ENCODE measurements around the gene ARFGAP2. TPM values are rescaled to one million over a fixed set of nuclear protein-coding genes. Genes with fewer than 3 reads are reported as not detected.
"Not testable (repeated sequence)": the region's sequence is repeated elsewhere in the genome, so short reads cannot be mapped to it uniquely, and the experiment has no call there.

ARFGAP2 gene
- polyA plus RNA-seq, 1 of the 3 experiments (the other 2 are of a cell fraction), result 52.5 TPM

- Histone ChIP-seq H3K9me3 (no peaks in the 10 kb centered on the region), H3K4me2 (no peak overlapping the region), H2AFZ (ENCODE audit: low read depth) (no peak overlapping the region), H4K20me1 (ENCODE audit: insufficient read depth) (no peaks in the 10 kb centered on the region), H3K4me3 (ENCODE audit: low read depth in 2 of 2, low read length in 1 of 2) (no peak overlapping the region), H3K4me1 (ENCODE audit: control insufficient read depth in 1 of 2, insufficient read depth in 2 of 2, low read depth in 1 of 2, low read length in 1 of 2) (peaks cover 0 to 4% of the 10 kb centered on the region in 2 experiments; a peak in 2 of 4 replicates), H3K79me2 (ENCODE audit: insufficient read depth) (no peaks in the 10 kb centered on the region), H3F3A (replicated peaks; ENCODE audit: insufficient read depth) (peaks cover under 1% of the 10 kb centered on the region), H3K27ac (ENCODE audit: low read depth in 2 of 2, low read length in 1 of 2) (no peak overlapping the region), H3K36me3 (replicated peaks in 1 of 2; ENCODE audit: control insufficient read depth in 1 of 2, insufficient read depth in 2 of 2, low read length in 1 of 2) (no peaks in the 10 kb centered on the region), H3K27me3 (ENCODE audit: insufficient read depth) (no peaks in the 10 kb centered on the region), H3K9me2 (no peaks in the 10 kb centered on the region), H3K9ac (no peak overlapping the region)
- TF ChIP-seq TCF12 (IDR thresholded peaks at IDR 0.05) (no peak), TAF1 (IDR thresholded peaks at IDR 0.05; ENCODE audit: borderline replicate concordance, low read depth, low read length) (no peak), RFX5 (IDR thresholded peaks at IDR 0.05; ENCODE audit: low read length) (no peak), CHD2 (IDR thresholded peaks at IDR 0.05; ENCODE audit: low read length, partially characterized antibody) (no peak), SIN3A (IDR thresholded peaks at IDR 0.05; ENCODE audit: borderline replicate concordance, low read depth, low read length) (no peak)
- WGBS (ENCODE audit: low lambda C conversion rate), result 98% methylated on average over 5 of the region's 5 CpGs
- DNase-seq, result no peak
- ChIA-PET POLR2A (no interaction called here), CTCF (interaction anchor here (0.6 to 0.8 kb wide), 2 partner anchors 9 to 198 kb away, joined by 3 read pairs; no protein-coding TSS in a partner anchor)
Observed at GRCh38 chr11:47208628-47209027, 31.9 kb upstream of the ARFGAP2 start.

- H4K20me1 ChIP-seq (ENCODE audit: insufficient read depth); H3K4me1 ChIP-seq (ENCODE audit: control insufficient read depth in 1 of 2, insufficient read depth in 2 of 2, low read depth in 1 of 2, low read length in 1 of 2); POLR2A ChIA-PET; H3K79me2 ChIP-seq (ENCODE audit: insufficient read depth); H3K36me3 ChIP-seq (replicated peaks in 1 of 2; ENCODE audit: control insufficient read depth in 1 of 2, insufficient read depth in 2 of 2, low read length in 1 of 2); H3K9me2 ChIP-seq; H3F3A ChIP-seq (replicated peaks; ENCODE audit: insufficient read depth); H2AFZ ChIP-seq (ENCODE audit: low read depth); H3K27ac ChIP-seq (ENCODE audit: low read depth in 2 of 2, low read length in 1 of 2); H3K4me3 ChIP-seq (ENCODE audit: low read depth in 2 of 2, low read length in 1 of 2); DNase-seq; H3K9ac ChIP-seq; H3K9me3 ChIP-seq; H3K27me3 ChIP-seq (ENCODE audit: insufficient read depth); H3K4me2 ChIP-seq: not testable (repeated sequence)
- CTCF ChIA-PET, result interaction anchor here (0.6 to 0.8 kb wide), 2 partner anchors 9 to 199 kb away, joined by 3 read pairs; no protein-coding TSS in a partner anchor
- WGBS (ENCODE audit: low lambda C conversion rate), result 86% methylated on average over 13 of the region's 13 CpGs
Observed at GRCh38 chr11:47208008-47208552, 31.4 kb upstream of the ARFGAP2 start.

GRCh38 chr11:47207459-47207858, 30.8 kb upstream of the ARFGAP2 start:
- TF ChIP-seq POLR2AphosphoS5 (IDR thresholded peaks at IDR 0.05; ENCODE audit: low read depth, low read length) (no peak), SIN3A (IDR thresholded peaks at IDR 0.05; ENCODE audit: borderline replicate concordance, low read depth, low read length) (no peak), ZBTB33 (IDR thresholded peaks at IDR 0.05; ENCODE audit: borderline replicate concordance, low read depth) (no peak), EZH2phosphoT487 (IDR thresholded peaks at IDR 0.05; ENCODE audit: borderline replicate concordance, low read depth) (no peak), MAX (IDR thresholded peaks at IDR 0.05; ENCODE audit: low read depth) (no peak), RXRA (IDR thresholded peaks at IDR 0.05; ENCODE audit: borderline replicate concordance, low read depth) (no peak), SMC3 (IDR thresholded peaks at IDR 0.05; ENCODE audit: low read depth, low read length) (no peak), FOSL2 (IDR thresholded peaks at IDR 0.05; ENCODE audit: borderline replicate concordance, low read depth) (no peak), TEAD4 (IDR thresholded peaks at IDR 0.05; ENCODE audit: borderline replicate concordance, insufficient read depth) (no peak), FOXJ3 (CRISPR knock-in tag; IDR thresholded peaks at IDR 0.05) (no peak), GATA2 (CRISPR knock-in tag; IDR thresholded peaks at IDR 0.05) (no peak), TAF1 (IDR thresholded peaks at IDR 0.05; ENCODE audit: borderline replicate concordance, low read depth, low read length) (no peak), RFX5 (IDR thresholded peaks at IDR 0.05; ENCODE audit: low read length) (no peak), MXI1 (IDR thresholded peaks at IDR 0.05; ENCODE audit: low read depth, low read length) (no peak), JUND (IDR thresholded peaks at IDR 0.05) (no peak), RAD21 (IDR thresholded peaks at IDR 0.05; ENCODE audit: low read length) (no peak)
- CTCF ChIA-PET, result interaction anchor here (3.5 kb wide), 1 partner anchor 19 kb away, joined by 13 read pairs; no protein-coding TSS in a partner anchor

More at GRCh38 chr11:47207459-47207858, 30.8 kb upstream of the ARFGAP2 start:
- POLR2A ChIA-PET, result no interaction called here
- no peaks in the 10 kb centered on the region for H3K9me3 ChIP-seq
- H3K27me3 ChIP-seq (ENCODE audit: insufficient read depth), result no peaks in the 10 kb centered on the region
- H3K4me2 ChIP-seq, result no peak overlapping the region
- no peak overlapping the region for H3K9ac ChIP-seq
- H2AFZ ChIP-seq (ENCODE audit: low read depth), result no peak overlapping the region
- no peak overlapping the region for H3K4me3 ChIP-seq (ENCODE audit: low read depth in 2 of 2, low read length in 1 of 2)
- no peaks in the 10 kb centered on the region for H3K79me2 ChIP-seq (ENCODE audit: insufficient read depth)
- no peaks in the 10 kb centered on the region for H3K9me2 ChIP-seq
- DNase-seq, result no peak
- no peaks in the 10 kb centered on the region for H3K36me3 ChIP-seq (replicated peaks in 1 of 2; ENCODE audit: control insufficient read depth in 1 of 2, insufficient read depth in 2 of 2, low read length in 1 of 2)
- peaks cover 0 to 4% of the 10 kb centered on the region in 2 experiments; a peak in 2 of 4 replicates for H3K4me1 ChIP-seq (ENCODE audit: control insufficient read depth in 1 of 2, insufficient read depth in 2 of 2, low read depth in 1 of 2, low read length in 1 of 2)
- no peaks in the 10 kb centered on the region for H4K20me1 ChIP-seq (ENCODE audit: insufficient read depth)
- H3K27ac ChIP-seq (ENCODE audit: low read depth in 2 of 2, low read length in 1 of 2), result no peak overlapping the region
- WGBS (ENCODE audit: low lambda C conversion rate), result 88% methylated on average over 6 of the region's 6 CpGs
- no peaks in the 10 kb centered on the region for H3F3A ChIP-seq (replicated peaks; ENCODE audit: insufficient read depth)

All from SK-N-SH (cell line).